ENCODE results near the gene GPC5. TPM values are rescaled to one million over a fixed set of nuclear protein-coding genes. Genes with fewer than 3 reads are reported as not detected.

The GPC5 gene
- total RNA-seq, 1 experiment from 2014 or later: 0.21 TPM

- POLR2A ChIA-PET (ENCODE audit: low non-redundant PET): no interaction called here
Measured at GRCh38 chr13:92365904-92366303, 967.5 kb downstream of the GPC5 start.

GRCh38 chr13:92377396-92377795 is 979.0 kb downstream of the GPC5 start:
- intact Hi-C loops (cut with micrococcal nuclease; ENCODE audit: unreplicated experiment): no loop called here

More at GRCh38 chr13:92365904-92366303, 967.5 kb downstream of the GPC5 start:
- H3K27ac ChIP-seq (ENCODE audit: low read depth, low read length, poor library complexity, severe bottlenecking): no peak overlapping the region
- H3K4me3 ChIP-seq (ENCODE audit: low read depth, low read length, poor library complexity, severe bottlenecking): no peak overlapping the region
- BruUV-seq (replicated peaks): no TSS peak
- no peaks in the 10 kb centered on the region for H3K27me3 ChIP-seq (replicated peaks; ENCODE audit: insufficient read depth, low read depth, low read length, poor library complexity)
- no peaks in the 10 kb centered on the region for H3K36me3 ChIP-seq (ENCODE audit: insufficient read depth, low read length, poor library complexity, severe bottlenecking)
- intact Hi-C loops (cut with micrococcal nuclease; ENCODE audit: unreplicated experiment): no loop called here
- no peak for DNase-seq (ENCODE audit: low spot score)
- H3K4me1 ChIP-seq (ENCODE audit: insufficient read depth, low read length, poor library complexity, severe bottlenecking): no peaks in the 10 kb centered on the region
- TF ChIP-seq EZH2 (IDR thresholded peaks at IDR 0.05; ENCODE audit: borderline replicate concordance, low read depth, low read length, poor library complexity, severe bottlenecking) (no peak), CTCF (conservative IDR thresholded peaks at IDR 0.05; ENCODE audit: low read depth, low read length) (no peak)
- H3K9me3 ChIP-seq (ENCODE audit: low read depth, low read length, poor library complexity, severe bottlenecking): no peaks in the 10 kb centered on the region
- CTCF ChIA-PET: no interaction called here

GRCh38 chr13:92379371-92379770 is 981.0 kb downstream of the GPC5 start:
- ChIA-PET POLR2A (ENCODE audit: low non-redundant PET) (no interaction called here), CTCF (no interaction called here)
- Histone ChIP-seq H3K36me3 (ENCODE audit: insufficient read depth, low read length, poor library complexity, severe bottlenecking) (no peaks in the 10 kb centered on the region), H3K27me3 (replicated peaks; ENCODE audit: insufficient read depth, low read depth, low read length, poor library complexity) (no peaks in the 10 kb centered on the region), H3K27ac (ENCODE audit: low read depth, low read length, poor library complexity, severe bottlenecking) (no peak overlapping the region), H3K4me1 (ENCODE audit: insufficient read depth, low read length, poor library complexity, severe bottlenecking) (peaks cover 10% of the 10 kb centered on the region), H3K9me3 (ENCODE audit: low read depth, low read length, poor library complexity, severe bottlenecking) (no peaks in the 10 kb centered on the region), H3K4me3 (ENCODE audit: low read depth, low read length, poor library complexity, severe bottlenecking) (no peak overlapping the region)
- DNase-seq (ENCODE audit: low spot score): no peak
- intact Hi-C loops (cut with micrococcal nuclease; ENCODE audit: unreplicated experiment): no loop called here
- no TSS peak for BruUV-seq (replicated peaks)
- TF ChIP-seq EZH2 (IDR thresholded peaks at IDR 0.05; ENCODE audit: borderline replicate concordance, low read depth, low read length, poor library complexity, severe bottlenecking) (no peak), CTCF (conservative IDR thresholded peaks at IDR 0.05; ENCODE audit: low read depth, low read length) (no peak)

More at GRCh38 chr13:92377396-92377795, 979.0 kb downstream of the GPC5 start:
- POLR2A ChIA-PET (ENCODE audit: low non-redundant PET): no interaction called here
- Histone ChIP-seq H3K9me3 (ENCODE audit: low read depth, low read length, poor library complexity, severe bottlenecking) (no peaks in the 10 kb centered on the region), H3K27me3 (replicated peaks; ENCODE audit: insufficient read depth, low read depth, low read length, poor library complexity) (no peaks in the 10 kb centered on the region), H3K4me1 (ENCODE audit: insufficient read depth, low read length, poor library complexity, severe bottlenecking) (no peaks in the 10 kb centered on the region), H3K4me3 (ENCODE audit: low read depth, low read length, poor library complexity, severe bottlenecking) (no peak overlapping the region), H3K36me3 (ENCODE audit: insufficient read depth, low read length, poor library complexity, severe bottlenecking) (no peaks in the 10 kb centered on the region), H3K27ac (ENCODE audit: low read depth, low read length, poor library complexity, severe bottlenecking) (no peak overlapping the region)
- TF ChIP-seq EZH2 (IDR thresholded peaks at IDR 0.05; ENCODE audit: borderline replicate concordance, low read depth, low read length, poor library complexity, severe bottlenecking) (no peak), CTCF (conservative IDR thresholded peaks at IDR 0.05; ENCODE audit: low read depth, low read length) (no peak)
- CTCF ChIA-PET: no interaction called here
- BruUV-seq (replicated peaks): no TSS peak
- no peak for DNase-seq (ENCODE audit: low spot score)

All from A673 (cell line).